OCI-LY7 (cell line): ENCODE measurements around the gene MAST1. TPM values are rescaled to one million over a fixed set of nuclear protein-coding genes. Genes with fewer than 3 reads are reported as not detected.

Experiments
- BruUV-seq: library from RNA; stranded (reverse); fragments of 400-500 nt; replicated peaks from 2 replicates; lab custom pipeline; 2021; lab: Mats Ljungman, UMichigan
- CTCF ChIA-PET: fragments of 300-600 bp; sonication (Branson Sonifier 250); formaldehyde crosslinking; loops from one replicate; lab custom pipeline; 2022; ENCODE audit warnings: antibody characterized with exemption; ENCODE audit not compliant: unreplicated experiment; lab: Charles Lee
- POLR2A ChIA-PET: fragments of 300-600 bp; sonication (Branson Sonifier 250); formaldehyde crosslinking; loops from one replicate; lab custom pipeline; 2022; ENCODE audit warnings: antibody characterized with exemption; lab: Charles Lee
- DNase-seq: peaks from one replicate; pipeline ENCODE4 v3.0.0-alpha.2; 2015; ENCODE audit warnings: low spot score
- H2AFZ ChIP-seq: fragments of 200-600 bp; sonication (generic), shearing (Covaris generic); 2 replicates; pipeline ENCODE4 v1.6.1; 2014; ENCODE audit warnings: mild to moderate bottlenecking, antibody characterized with exemption, low read length, moderate library complexity
- H3K27ac ChIP-seq: fragments of 200-600 bp; sonication (generic); 2 replicates; pipeline ENCODE4 v1.5.1; 2014; ENCODE audit warnings: mixed run types, low read depth, mild to moderate bottlenecking, moderate library complexity, low read length, inconsistent platforms; ENCODE audit not compliant: poor library complexity, severe bottlenecking
- H3K36me3 ChIP-seq: fragments of 200-600 bp; sonication (generic); 2 replicates; pipeline ENCODE4 v1.6.1; 2014; ENCODE audit warnings: mild to moderate bottlenecking, antibody characterized with exemption, low read length, moderate library complexity, mixed read lengths; ENCODE audit not compliant: insufficient read depth
- H3K4me1 ChIP-seq: fragments of 200-600 bp; sonication (generic); 2 replicates; pipeline ENCODE4 v1.5.1; 2014; ENCODE audit warnings: mild to moderate bottlenecking, low read length; ENCODE audit not compliant: insufficient read depth, poor library complexity, severe bottlenecking
- H3K4me2 ChIP-seq: fragments of 200-600 bp; sonication (generic); 2 replicates; pipeline ENCODE4 v1.6.1; 2014; ENCODE audit warnings: mild to moderate bottlenecking, low read length
- H3K4me3 ChIP-seq: fragments of 200-600 bp; sonication (generic); 2 replicates; pipeline ENCODE4 v1.5.1; 2014; ENCODE audit warnings: mild to moderate bottlenecking, low read depth, low read length; ENCODE audit not compliant: poor library complexity, severe bottlenecking
- H3K79me2 ChIP-seq: fragments of 200-600 bp; sonication (generic); 2 replicates; pipeline ENCODE4 v1.6.1; 2016; ENCODE audit warnings: low read depth, mild to moderate bottlenecking, low read length, moderate library complexity, mixed read lengths; ENCODE audit not compliant: insufficient read depth
- H3K9me2 ChIP-seq: fragments of 200-600 bp; sonication (generic); 2 replicates; pipeline ENCODE4 v1.6.1; 2016; ENCODE audit warnings: mild to moderate bottlenecking, low read length, mixed read lengths; ENCODE audit not compliant: insufficient read depth
- H3K9me3 ChIP-seq: fragments of 200-600 bp; sonication (generic); 2 replicates; pipeline ENCODE4 v1.6.1; 2014; ENCODE audit warnings: mild to moderate bottlenecking, mixed run types, low read length, mixed read lengths
- H4K20me1 ChIP-seq: fragments of 200-600 bp; sonication (generic); 2 replicates; pipeline ENCODE4 v1.6.1; 2014; ENCODE audit warnings: mild to moderate bottlenecking, antibody characterized with exemption, low read length, moderate library complexity, mixed read lengths; ENCODE audit not compliant: insufficient read depth
- EZH2phosphoT487 ChIP-seq: fragments of 200-600 bp; sonication (generic); IDR thresholded peaks from 2 replicates; pipeline ENCODE4 v1.6.1; 2018; ENCODE audit warnings: low read depth, borderline replicate concordance, mild to moderate bottlenecking, mixed run types, antibody characterized with exemption, low read length, moderate library complexity, mixed read lengths
- intact Hi-C: fragments of 100-400 bp; cut with micrococcal nuclease; formaldehyde crosslinking; loops from one replicate; pipeline ENCODE4 v1.10.0; 2022; ENCODE audit not compliant: unreplicated experiment
- microRNA-seq: library from miRNA; unstranded; fragments of <30 nt; microRNA quantifications from one replicate; pipeline ENCODE4 v1.2.0, GENCODE V29; 2022; ENCODE audit warnings: borderline replicate concordance
- small RNA-seq: library from RNA; depleted of rRNA; stranded (forward); fragments of <200 nt; gene quantifications from one replicate; pipeline ENCODE3, GENCODE V24; 2014
- total RNA-seq, 2 experiments: library from RNA; depleted of rRNA in 1 of 2; stranded (reverse); fragments of >200 nt in 1 of 2; shearing (Covaris generic) in 1 of 2; gene quantifications; 2 replicates each; pipeline ENCODE4 v1.2.3, GENCODE V29; 2014 to 2022
- TF ChIP-seq, protein P1 (sequence below): fragments of 200-600 bp; sonication (generic); conservative IDR thresholded peaks from 2 replicates; pipeline ENCODE4 v1.5.1; 2014; ENCODE audit warnings: mild to moderate bottlenecking, antibody characterized with exemption, low read length, moderate library complexity, mixed read lengths

MAST1 gene
- total RNA-seq, 2 experiments from 2014 or later = 9.1 to 21.1 TPM

DNA sequence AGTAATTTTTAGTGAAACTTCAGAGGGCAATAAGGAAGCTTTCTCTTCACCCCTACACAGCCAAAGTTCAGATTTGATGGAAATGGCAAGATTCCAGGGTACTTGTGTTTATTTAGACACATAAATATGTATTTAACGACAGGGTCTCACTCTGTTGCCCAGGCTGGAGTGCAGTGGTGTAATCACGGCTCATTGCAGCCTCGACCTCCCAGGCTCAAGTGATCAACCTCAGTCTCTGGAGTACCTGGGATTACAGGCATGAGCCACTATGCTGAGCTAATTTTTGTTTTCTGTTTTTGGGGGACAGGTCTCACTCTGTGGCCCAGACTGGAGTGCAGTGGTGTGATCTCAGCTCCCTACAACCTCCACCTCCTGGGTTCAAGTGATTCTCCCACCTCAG, 82.7 kb downstream of the MAST1 start:
- Histone ChIP-seq H3K4me3 (no peak overlapping the region), H3K4me1 (peaks cover 12% of the 10 kb centered on the region), H3K4me2 (no peak overlapping the region), H3K9me2 (no peaks in the 10 kb centered on the region), H3K9me3 (no peaks in the 10 kb centered on the region), H3K27ac (peak overlapping the region; percentile 21), H4K20me1 (no peaks in the 10 kb centered on the region), H2AFZ (no peak overlapping the region), H3K79me2 (no peaks in the 10 kb centered on the region), H3K36me3 (peaks cover 50% of the 10 kb centered on the region)
- no TSS peak for BruUV-seq
- CTCF ChIA-PET = no interaction called here
- POLR2A ChIA-PET = interaction anchor here (0.9 to 2.1 kb wide), 3 partner anchors 22 to 184 kb away, joined by 3 to 5 read pairs (median 3); partner anchors contain the start of genes GCDH and GET3
- TF ChIP-seq EZH2phosphoT487 = no peak
- TF ChIP-seq, protein P1, sequence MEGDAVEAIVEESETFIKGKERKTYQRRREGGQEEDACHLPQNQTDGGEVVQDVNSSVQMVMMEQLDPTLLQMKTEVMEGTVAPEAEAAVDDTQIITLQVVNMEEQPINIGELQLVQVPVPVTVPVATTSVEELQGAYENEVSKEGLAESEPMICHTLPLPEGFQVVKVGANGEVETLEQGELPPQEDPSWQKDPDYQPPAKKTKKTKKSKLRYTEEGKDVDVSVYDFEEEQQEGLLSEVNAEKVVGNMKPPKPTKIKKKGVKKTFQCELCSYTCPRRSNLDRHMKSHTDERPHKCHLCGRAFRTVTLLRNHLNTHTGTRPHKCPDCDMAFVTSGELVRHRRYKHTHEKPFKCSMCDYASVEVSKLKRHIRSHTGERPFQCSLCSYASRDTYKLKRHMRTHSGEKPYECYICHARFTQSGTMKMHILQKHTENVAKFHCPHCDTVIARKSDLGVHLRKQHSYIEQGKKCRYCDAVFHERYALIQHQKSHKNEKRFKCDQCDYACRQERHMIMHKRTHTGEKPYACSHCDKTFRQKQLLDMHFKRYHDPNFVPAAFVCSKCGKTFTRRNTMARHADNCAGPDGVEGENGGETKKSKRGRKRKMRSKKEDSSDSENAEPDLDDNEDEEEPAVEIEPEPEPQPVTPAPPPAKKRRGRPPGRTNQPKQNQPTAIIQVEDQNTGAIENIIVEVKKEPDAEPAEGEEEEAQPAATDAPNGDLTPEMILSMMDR = no peak
- no peak for DNase-seq
- intact Hi-C loops = no loop called here

DNA sequence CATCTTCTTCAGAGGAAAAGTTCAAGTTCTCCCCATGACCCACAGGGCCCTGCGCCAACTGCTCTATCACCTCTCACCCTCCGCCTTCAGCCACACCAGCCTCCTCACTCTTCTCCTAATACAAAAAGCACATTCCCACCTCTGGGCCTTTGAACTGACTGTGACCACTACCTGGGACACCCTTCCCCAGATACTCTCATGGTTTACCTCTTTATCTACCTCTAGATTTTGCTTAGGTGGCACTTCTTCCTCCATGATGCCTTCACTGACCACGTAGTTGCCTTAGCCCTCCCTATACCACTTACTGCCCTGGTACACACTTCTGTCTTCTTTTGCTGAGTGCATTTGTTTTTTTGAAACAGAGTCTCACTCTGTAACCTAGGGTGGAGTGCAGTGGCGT, 84.6 kb downstream of the MAST1 start:
- no peak for DNase-seq
- ChIA-PET POLR2A (no interaction called here), CTCF (no interaction called here)
- intact Hi-C loops = no loop called here
- Histone ChIP-seq H3K9me3 (no peaks in the 10 kb centered on the region), H2AFZ (no peak overlapping the region), H4K20me1 (no peaks in the 10 kb centered on the region), H3K36me3 (peaks cover 66% of the 10 kb centered on the region), H3K4me3 (no peak overlapping the region), H3K27ac (no peak overlapping the region), H3K79me2 (no peaks in the 10 kb centered on the region), H3K4me2 (no peak overlapping the region), H3K9me2 (no peaks in the 10 kb centered on the region), H3K4me1 (peaks cover 12% of the 10 kb centered on the region)
- TF ChIP-seq EZH2phosphoT487 = no peak
- TF ChIP-seq, protein P1 = no peak
- no TSS peak for BruUV-seq

Small RNA genes within 50 kb of the gene (microRNA-seq; reads per million reads assigned to microRNA genes)
- gene MIR5695 (not detected), gene MIR6794 (not detected)

Small RNA genes within 50 kb of the gene (small RNA-seq; reads per million reads assigned to genes)
- not detected for gene MIR5695
- gene MIR6794 = not detected

Other genes starting within 250 kb of the MAST1 start
- 6.3 and 8.6 TPM in 2 replicates for gene ZNF490, start 227.7 kb upstream of the MAST1 start, total RNA-seq (2014; rRNA removed; shearing (Covaris generic))
- gene ZNF490, start 227.7 kb upstream of the MAST1 start, total RNA-seq (2022) = 8.1 and 11.2 TPM in 2 replicates
- gene ZNF791, start 227.6 kb upstream of the MAST1 start, total RNA-seq (2014; rRNA removed; shearing (Covaris generic)) = 5.3 and 7.8 TPM in 2 replicates
- gene ZNF791, start 227.6 kb upstream of the MAST1 start, total RNA-seq (2022) = 17.1 and 18.2 TPM in 2 replicates
- gene MAN2B1, start 171.8 kb upstream of the MAST1 start, total RNA-seq (2014; rRNA removed; shearing (Covaris generic)) = 18.3 and 29.1 TPM in 2 replicates
- gene MAN2B1, start 171.8 kb upstream of the MAST1 start, total RNA-seq (2022) = 88.2 and 88.7 TPM in 2 replicates
- 17.0 and 21.1 TPM in 2 replicates for gene WDR83, start 171.7 kb upstream of the MAST1 start, total RNA-seq (2014; rRNA removed; shearing (Covaris generic))
- gene WDR83, start 171.7 kb upstream of the MAST1 start, total RNA-seq (2022) = 14.0 and 15.9 TPM in 2 replicates
- gene DHPS, start 156.6 kb upstream of the MAST1 start, total RNA-seq (2014; rRNA removed; shearing (Covaris generic)) = 91.2 and 102 TPM in 2 replicates
- 101 and 122 TPM in 2 replicates for gene DHPS, start 156.6 kb upstream of the MAST1 start, total RNA-seq (2022)
- gene GNG14, start 150.5 kb upstream of the MAST1 start, total RNA-seq (2014; rRNA removed; shearing (Covaris generic)) = not detected in 2 replicates
- gene GNG14, start 150.5 kb upstream of the MAST1 start, total RNA-seq (2022) = 0.93 TPM in 1 of 2 replicates, not detected in the other
- gene FBXW9, start 141.9 kb upstream of the MAST1 start, total RNA-seq (2014; rRNA removed; shearing (Covaris generic)) = 10.6 and 11.5 TPM in 2 replicates
- 10.8 and 11.0 TPM in 2 replicates for gene FBXW9, start 141.9 kb upstream of the MAST1 start, total RNA-seq (2022)
- 42.6 and 47.3 TPM in 2 replicates for gene TNPO2, start 114.6 kb upstream of the MAST1 start, total RNA-seq (2014; rRNA removed; shearing (Covaris generic))
- 112 and 120 TPM in 2 replicates for gene TNPO2, start 114.6 kb upstream of the MAST1 start, total RNA-seq (2022)
- 322 and 336 TPM in 2 replicates for gene TRIR, start 103.8 kb upstream of the MAST1 start, total RNA-seq (2014; rRNA removed; shearing (Covaris generic))
- gene TRIR, start 103.8 kb upstream of the MAST1 start, total RNA-seq (2022) = 211 and 219 TPM in 2 replicates
- 40.5 and 48.8 TPM in 2 replicates for gene GET3, start 101.0 kb upstream of the MAST1 start, total RNA-seq (2014; rRNA removed; shearing (Covaris generic))
- gene GET3, start 101.0 kb upstream of the MAST1 start, total RNA-seq (2022) = 29.1 and 34.3 TPM in 2 replicates
- gene BEST2, start 86.7 kb upstream of the MAST1 start, total RNA-seq (2014; rRNA removed; shearing (Covaris generic)) = 0.10 TPM in 1 of 2 replicates, not detected in the other
- gene BEST2, start 86.7 kb upstream of the MAST1 start, total RNA-seq (2022) = not detected in 2 replicates
- 7.4 and 9.1 TPM in 2 replicates for gene HOOK2, start 63.0 kb upstream of the MAST1 start, total RNA-seq (2014; rRNA removed; shearing (Covaris generic))
- gene HOOK2, start 63.0 kb upstream of the MAST1 start, total RNA-seq (2022) = 28.8 and 29.4 TPM in 2 replicates
- gene JUNB, start 47.0 kb upstream of the MAST1 start, total RNA-seq (2014; rRNA removed; shearing (Covaris generic)) = 43.7 and 45.5 TPM in 2 replicates
- 31.8 TPM in 2 replicates for gene JUNB, start 47.0 kb upstream of the MAST1 start, total RNA-seq (2022)
- 344 and 399 TPM in 2 replicates for gene PRDX2, start 36.7 kb upstream of the MAST1 start, total RNA-seq (2014; rRNA removed; shearing (Covaris generic))
- gene PRDX2, start 36.7 kb upstream of the MAST1 start, total RNA-seq (2022) = 345 and 357 TPM in 2 replicates
- gene THSD8, start 36.4 kb upstream of the MAST1 start, total RNA-seq (2014; rRNA removed; shearing (Covaris generic)) = not detected in 2 replicates
- 42.7 and 42.8 TPM in 2 replicates for gene THSD8, start 36.4 kb upstream of the MAST1 start, total RNA-seq (2022)
- 115 and 130 TPM in 2 replicates for gene RNASEH2A, start 31.9 kb upstream of the MAST1 start, total RNA-seq (2014; rRNA removed; shearing (Covaris generic))
- 86.0 and 90.5 TPM in 2 replicates for gene RNASEH2A, start 31.9 kb upstream of the MAST1 start, total RNA-seq (2022)
- gene RTBDN, start 3.9 kb upstream of the MAST1 start, total RNA-seq (2014; rRNA removed; shearing (Covaris generic)) = not detected in 2 replicates
- 0.94 and 1.2 TPM in 2 replicates for gene RTBDN, start 3.9 kb upstream of the MAST1 start, total RNA-seq (2022)
- 28.3 and 32.4 TPM in 2 replicates for gene DNASE2, start 42.9 kb downstream of the MAST1 start, total RNA-seq (2014; rRNA removed; shearing (Covaris generic))
- 32.8 and 33.7 TPM in 2 replicates for gene DNASE2, start 42.9 kb downstream of the MAST1 start, total RNA-seq (2022)
- 0.16 and 0.28 TPM in 2 replicates for gene KLF1, start 48.7 kb downstream of the MAST1 start, total RNA-seq (2014; rRNA removed; shearing (Covaris generic))
- not detected in 2 replicates for gene KLF1, start 48.7 kb downstream of the MAST1 start, total RNA-seq (2022)
- 31.5 and 40.7 TPM in 2 replicates for gene GCDH, start 52.6 kb downstream of the MAST1 start, total RNA-seq (2014; rRNA removed; shearing (Covaris generic))
- 43.8 and 48.7 TPM in 2 replicates for gene GCDH, start 52.6 kb downstream of the MAST1 start, total RNA-seq (2022)
- 6.8 and 8.7 TPM in 2 replicates for gene SYCE2, start 80.8 kb downstream of the MAST1 start, total RNA-seq (2014; rRNA removed; shearing (Covaris generic))
- gene SYCE2, start 80.8 kb downstream of the MAST1 start, total RNA-seq (2022) = 13.8 and 14.5 TPM in 2 replicates
- gene FARSA, start 95.2 kb downstream of the MAST1 start, total RNA-seq (2014; rRNA removed; shearing (Covaris generic)) = 96.1 and 135 TPM in 2 replicates
- 90.7 and 117 TPM in 2 replicates for gene FARSA, start 95.2 kb downstream of the MAST1 start, total RNA-seq (2022)
- 1,039 and 1,069 TPM in 2 replicates for gene CALR, start 100.1 kb downstream of the MAST1 start, total RNA-seq (2014; rRNA removed; shearing (Covaris generic))
- 398 and 581 TPM in 2 replicates for gene CALR, start 100.1 kb downstream of the MAST1 start, total RNA-seq (2022)
- 237 and 243 TPM in 2 replicates for gene RAD23A, start 107.3 kb downstream of the MAST1 start, total RNA-seq (2014; rRNA removed; shearing (Covaris generic))
- gene RAD23A, start 107.3 kb downstream of the MAST1 start, total RNA-seq (2022) = 171 and 183 TPM in 2 replicates
- 29.5 and 43.0 TPM in 2 replicates for gene GADD45GIP1, start 118.7 kb downstream of the MAST1 start, total RNA-seq (2014; rRNA removed; shearing (Covaris generic))
- gene GADD45GIP1, start 118.7 kb downstream of the MAST1 start, total RNA-seq (2022) = 24.7 and 32.4 TPM in 2 replicates
- gene DAND5, start 131.1 kb downstream of the MAST1 start, total RNA-seq (2014; rRNA removed; shearing (Covaris generic)) = 0.06 and 0.18 TPM in 2 replicates
- gene DAND5, start 131.1 kb downstream of the MAST1 start, total RNA-seq (2022) = 0.77 and 0.84 TPM in 2 replicates
- gene NFIX, start 157.0 kb downstream of the MAST1 start, total RNA-seq (2014; rRNA removed; shearing (Covaris generic)) = 0.03 and 0.16 TPM in 2 replicates
- gene NFIX, start 157.0 kb downstream of the MAST1 start, total RNA-seq (2022) = 0.68 and 0.72 TPM in 2 replicates